Upper lobe of left lung (tissue), 6 donors: ENCODE results near the gene BPTF. TPM values are rescaled to one million over a fixed set of nuclear protein-coding genes. Genes with fewer than 3 reads are reported as not detected.
A peak's percentile ranks its signal among the peaks of the same experiment; 100 is the strongest.
"Not testable (repeated sequence)": the region's sequence is repeated elsewhere in the genome, so short reads cannot be mapped to it uniquely, and the experiment has no call there.

Experiments used
- ATAC-seq, 2 donors: fragments of 200-7000 bp; cut with Tn5 transposase; one replicate each; pipeline ENCODE4 v1.9.1; 2022; ENCODE audit warnings: mild to moderate bottlenecking in 2 of 2, moderate library complexity in 2 of 2; ENCODE audit not compliant: low FRiP score in 2 of 2
- DNase-seq, 2 donors: peaks; one replicate each; pipeline ENCODE4 v3.0.0-alpha.2; 2019 to 2020
- H3K27ac ChIP-seq, 4 donors: fragments of 200-600 bp; sonication (generic); one replicate each; pipeline ENCODE4 v1.5.1; 2016 to 2019
- H3K27me3 ChIP-seq, 4 donors: fragments of 200-600 bp; sonication (generic); one replicate each; pipeline ENCODE4 v1.5.1; 2017 to 2019
- H3K36me3 ChIP-seq, 4 donors: fragments of 200-600 bp; sonication (generic); one replicate each; pipeline ENCODE4 v1.5.1; 2016 to 2019
- H3K4me1 ChIP-seq, 4 donors: fragments of 200-600 bp; sonication (generic); one replicate each; pipeline ENCODE4 v1.5.1; 2018 to 2019
- H3K4me3 ChIP-seq, 4 donors: fragments of 200-600 bp; sonication (generic); one replicate each; pipeline ENCODE4 v1.5.1; 2017 to 2019; ENCODE audit warnings: mild to moderate bottlenecking in 2 of 4, moderate library complexity in 1 of 4
- H3K9me3 ChIP-seq, 4 donors: fragments of 200-600 bp; sonication (generic); one replicate each; pipeline ENCODE4 v1.5.1; 2018 to 2019
- CTCF ChIP-seq, 6 experiments: fragments of 450-650 bp in 4 of 6; fragments of 200-600 bp in 2 of 6; sonication (generic) in 2 of 6; IDR thresholded peaks; one replicate each; pipeline ENCODE4 v1.5.1; 2016 to 2019; ENCODE audit warnings: antibody characterized with exemption in 6 of 6
- EP300 ChIP-seq, 4 donors: sonication (generic); formaldehyde crosslinking; IDR thresholded peaks; one replicate each; pipeline ENCODE4 v1.5.1; 2017; ENCODE audit warnings: antibody characterized with exemption in 4 of 4, control low read depth in 2 of 4
- POLR2A ChIP-seq, 4 donors: fragments of 450-650 bp; IDR thresholded peaks; one replicate each; pipeline ENCODE4 v1.5.1; 2016 to 2017; ENCODE audit warnings: antibody characterized with exemption in 4 of 4, mild to moderate bottlenecking in 2 of 4
- POLR2AphosphoS5 ChIP-seq, 2 donors: sonication (generic); formaldehyde crosslinking; IDR thresholded peaks; one replicate each; pipeline ENCODE4 v1.5.1; 2017; ENCODE audit warnings: antibody characterized with exemption in 2 of 2
- WGBS, 2 donors: methylation state at CpG; one replicate each; pipeline ENCODE4 v1.1.5; 2017 to 2018; 5-methylcytosine and 5-hydroxymethylcytosine counted together
- total RNA-seq, 6 donors: library from RNA; depleted of rRNA in 4 of 6; stranded (reverse); fragments of >200 nt in 4 of 6; gene quantifications; one replicate each; pipeline versions ENCODE4 v1.1.0 to v1.2.1, GENCODE V29; 2016 to 2021
- donor health status: DM: no; HTN: no; CAD: no; lungs with moderate emphysema.
- donor health status: DM: no; HTN: yes; CAD: no; lungs with severe emphysema.

The BPTF gene
- total RNA-seq, 6 donors from 2014 or later = 67.3 to 163 (median 79.7) TPM

GRCh38 chr17:68019675-68020408, 194.5 kb downstream of the BPTF start:
- ATAC-seq (peak; percentile 96 to 97), DNase-seq (peak; percentile 96 to 99)
- TF ChIP-seq EP300 (IDR thresholded peaks at IDR 0.05) (no peak), POLR2AphosphoS5 (IDR thresholded peaks at IDR 0.05) (peak; percentile 76 to 79), POLR2A (IDR thresholded peaks at IDR 0.05) (peak in 3 of 4 donors; percentile 55 to 79 (median 78)), CTCF (IDR thresholded peaks at IDR 0.05) (peak; percentile 39 to 92 (median 81))
- Histone ChIP-seq H3K27ac (peak overlapping the region; percentile 74 to 93 (median 88)), H3K4me1 (peaks cover 4 to 10% (median 5%) of the 10 kb centered on the region in 4 donors), H3K4me3 (peak overlapping the region; percentile 27 to 75 (median 54)), H3K9me3 (no peaks in the 10 kb centered on the region), H3K36me3 (no peaks in the 10 kb centered on the region), H3K27me3 (no peaks in the 10 kb centered on the region)
- 1 to 3% methylated on average over 10 to 32 of the region's 51 CpGs for WGBS, 2 donors

GRCh38 chr17:68020409-68020756, 195.1 kb downstream of the BPTF start:
- Histone ChIP-seq H3K4me3 (peak overlapping the region; percentile 27 to 75 (median 54)), H3K27me3 (no peaks in the 10 kb centered on the region), H3K27ac (peak overlapping the region; percentile 74 to 93 (median 88)), H3K36me3 (no peaks in the 10 kb centered on the region), H3K4me1 (peaks cover 4 to 10% (median 5%) of the 10 kb centered on the region in 4 donors), H3K9me3 (no peaks in the 10 kb centered on the region)
- DNase-seq (no peak), ATAC-seq (no peak)
- TF ChIP-seq POLR2AphosphoS5 (IDR thresholded peaks at IDR 0.05) (no peak), POLR2A (IDR thresholded peaks at IDR 0.05) (no peak)
- WGBS, 2 donors = 1 to 2% methylated on average over 12 of the region's 12 CpGs

DNA sequence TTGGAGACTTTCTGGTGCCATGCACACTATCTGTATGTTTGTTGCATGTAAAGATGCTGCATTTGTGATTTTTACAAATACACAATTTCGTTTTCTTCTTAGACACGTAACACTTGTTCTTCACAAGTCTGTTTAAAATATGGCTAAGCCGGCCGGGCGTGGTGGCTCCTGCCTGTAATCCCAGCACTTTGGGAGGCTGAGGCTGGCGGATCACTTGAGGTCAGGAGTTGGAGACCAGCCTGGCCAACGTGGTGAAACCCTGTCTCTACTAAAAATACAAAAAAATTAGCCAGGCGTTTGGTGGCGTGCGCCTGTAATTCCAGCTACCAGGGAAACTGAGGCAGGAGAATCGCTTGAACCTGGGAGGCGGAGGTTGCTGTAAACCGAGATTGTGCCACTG, 195.5 kb downstream of the BPTF start:
- WGBS, 2 donors = 86 to 87% methylated on average over 13 of the region's 13 CpGs
- H3K9me3 ChIP-seq, H3K36me3 ChIP-seq, ATAC-seq, DNase-seq, H3K27me3 ChIP-seq, H3K4me1 ChIP-seq: not testable (repeated sequence)
- H3K27ac ChIP-seq = peak overlapping the region; percentile 74 to 93 (median 88)
- H3K4me3 ChIP-seq = peak overlapping the region in 3 of 4 donors; percentile 51 to 75 (median 57)

GRCh38 chr17:68021963-68022362, 196.7 kb downstream of the BPTF start:
- no peaks in the 10 kb centered on the region for H3K27me3 ChIP-seq
- no peaks in the 10 kb centered on the region for H3K36me3 ChIP-seq
- H3K9me3 ChIP-seq = no peaks in the 10 kb centered on the region
- 90 to 93% methylated on average over 8 of the region's 8 CpGs for WGBS, 2 donors
- TF ChIP-seq POLR2AphosphoS5 (IDR thresholded peaks at IDR 0.05) (no peak), EP300 (IDR thresholded peaks at IDR 0.05) (no peak), CTCF (IDR thresholded peaks at IDR 0.05) (no peak)
- H3K4me1 ChIP-seq = peaks cover 4 to 10% (median 5%) of the 10 kb centered on the region in 4 donors
- DNase-seq (no peak), ATAC-seq (no peak)
- H3K27ac ChIP-seq = no peak overlapping the region
- H3K4me3 ChIP-seq = no peak overlapping the region

GRCh38 chr17:68022547-68022946, 197.2 kb downstream of the BPTF start:
- not testable (repeated sequence) for ATAC-seq, H3K4me3 ChIP-seq, H3K4me1 ChIP-seq, H3K9me3 ChIP-seq, H3K27ac ChIP-seq, H3K27me3 ChIP-seq, DNase-seq, H3K36me3 ChIP-seq
- 94% methylated on average over 15 of the region's 15 CpGs for WGBS, 2 donors

DNA sequence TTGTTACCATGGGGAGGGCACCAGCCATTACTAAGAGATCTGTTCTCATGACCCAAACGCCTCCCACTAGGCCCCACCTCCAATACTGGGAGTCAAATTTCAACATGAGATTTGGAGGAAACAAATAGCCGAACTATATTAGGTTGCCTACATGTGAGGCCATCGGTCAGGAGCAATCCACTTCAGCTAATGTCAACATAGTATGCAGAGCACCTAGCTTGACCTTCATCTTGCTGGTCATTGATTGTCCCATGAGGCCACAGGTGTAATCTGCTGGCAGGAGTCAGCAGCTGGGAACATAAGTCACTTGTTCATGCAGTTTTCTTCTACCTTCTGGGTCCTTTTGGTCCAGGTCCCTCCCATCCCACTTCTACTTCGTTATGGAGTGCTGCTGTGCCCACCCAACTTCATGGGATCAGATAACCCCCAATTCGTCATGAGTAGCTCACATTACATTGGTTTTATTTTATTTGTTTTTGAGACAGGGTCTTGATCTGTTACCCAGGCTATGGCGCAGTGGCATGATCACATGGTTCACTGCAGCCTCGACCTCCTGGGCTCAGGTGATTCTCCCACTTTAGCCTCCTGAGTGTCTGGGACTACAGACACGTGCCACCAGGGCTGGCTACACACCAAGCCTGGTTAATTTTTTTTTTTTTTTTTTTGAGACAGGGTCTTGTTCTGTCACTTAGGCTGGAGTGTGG, 204.4 kb downstream of the BPTF start:
- WGBS, 2 donors = 66 to 75% methylated on average over 8 of the region's 8 CpGs

More for the DNA sequence above, 204.4 kb downstream of the BPTF start:
- no peak for ATAC-seq
- peaks cover under 1 to 1% (median under 1%) of the 10 kb centered on the region in 4 donors for H3K4me1 ChIP-seq
- no peak for TF ChIP-seq POLR2A (IDR thresholded peaks at IDR 0.05)
- no peak for TF ChIP-seq POLR2AphosphoS5 (IDR thresholded peaks at IDR 0.05)
- no peak for TF ChIP-seq CTCF (IDR thresholded peaks at IDR 0.05)
- no peak for TF ChIP-seq EP300 (IDR thresholded peaks at IDR 0.05)
- DNase-seq = peak in 1 of 2 donors; percentile 58
- no peaks in the 10 kb centered on the region for H3K9me3 ChIP-seq
- H3K4me3 ChIP-seq = no peak overlapping the region
- no peaks in the 10 kb centered on the region for H3K27me3 ChIP-seq
- no peaks in the 10 kb centered on the region for H3K36me3 ChIP-seq
- no peak overlapping the region for H3K27ac ChIP-seq
